ENCODE measurements around the gene SLC25A39. TPM values are rescaled to one million over a fixed set of nuclear protein-coding genes. Genes with fewer than 3 reads are reported as not detected.
"Not testable (repeated sequence)": the region's sequence is repeated elsewhere in the genome, so short reads cannot be mapped to it uniquely, and the experiment has no call there.

The SLC25A39 gene
- total RNA-seq, result 35.9 TPM
- 10 to 100 TPM; 53.5 to 87.7 (median 71.2) TPM for polyA plus RNA-seq (ENCODE audit: insufficient read depth in 1 of 8, insufficient read length in 8 of 8, low replicate concordance in 1 of 8)
- long read RNA-seq, donor 1, transcript SLC25A39-201 (12 exons, 1,607 nt), result major isoform, 5 of 7 reads
- long read RNA-seq, donor 1, partial matches to known transcripts, result 0 of 7 reads
- long read RNA-seq, donor 1, other reads (novel, unspliced or antisense), result 0 of 7 reads
- long read RNA-seq, donor 2, partial matches to known transcripts, result 0 of 3 reads
- long read RNA-seq, donor 2, other reads (novel, unspliced or antisense), result 0 of 3 reads
- long read RNA-seq, donor 3, transcript SLC25A39-201 (12 exons, 1,607 nt), result major isoform, 12 of 17 reads
- long read RNA-seq, donor 3, partial matches to known transcripts, result 0 of 17 reads
- long read RNA-seq, donor 3, other reads (novel, unspliced or antisense), result 0 of 17 reads
- long read RNA-seq, donor 4, transcript SLC25A39-201 (12 exons, 1,607 nt), result major isoform, 16 of 17 reads
- long read RNA-seq, donor 4, partial matches to known transcripts, result 0 of 17 reads
- long read RNA-seq, donor 4, other reads (novel, unspliced or antisense), result 0 of 17 reads
- long read RNA-seq, donor 5, transcript SLC25A39-202 (12 exons, 1,565 nt), result minor isoform, 9 of 39 reads
- long read RNA-seq, donor 5, transcript SLC25A39-201 (12 exons, 1,607 nt), result major isoform, 28 of 39 reads
- long read RNA-seq, donor 5, partial matches to known transcripts, result 0 of 39 reads
- long read RNA-seq, donor 5, other reads (novel, unspliced or antisense), result 0 of 39 reads
- long read RNA-seq, donor 6, transcript SLC25A39-202 (12 exons, 1,565 nt), result minor isoform, 8 of 47 reads
- long read RNA-seq, donor 6, transcript SLC25A39-201 (12 exons, 1,607 nt), result major isoform, 33 of 47 reads
- long read RNA-seq, donor 6, partial matches to known transcripts, result 0 of 47 reads
- long read RNA-seq, donor 6, other reads (novel, unspliced or antisense), result 0 of 47 reads
- long read RNA-seq, donor 7, transcript SLC25A39-201 (12 exons, 1,607 nt), result major isoform, 20 of 23 reads
- long read RNA-seq, donor 7, partial matches to known transcripts, result 0 of 23 reads
- long read RNA-seq, donor 7, other reads (novel, unspliced or antisense), result 0 of 23 reads
- long read RNA-seq, donor 8, partial matches to known transcripts, result 0 of 3 reads
- long read RNA-seq, donor 8, other reads (novel, unspliced or antisense), result 0 of 3 reads
- long read RNA-seq, donor 9, transcript SLC25A39-202 (12 exons, 1,565 nt), result minor isoform, 5 of 24 reads
- long read RNA-seq, donor 9, transcript SLC25A39-201 (12 exons, 1,607 nt), result major isoform, 16 of 24 reads
- long read RNA-seq, donor 9, partial matches to known transcripts, result 0 of 24 reads
- long read RNA-seq, donor 9, other reads (novel, unspliced or antisense), result 0 of 24 reads
- long read RNA-seq, donor 10, transcript SLC25A39-201 (12 exons, 1,607 nt), result major isoform, 19 of 23 reads
- long read RNA-seq, donor 10, partial matches to known transcripts, result 0 of 23 reads
- long read RNA-seq, donor 10, other reads (novel, unspliced or antisense), result 0 of 23 reads
- long read RNA-seq, donor 11, transcript SLC25A39-201 (12 exons, 1,607 nt), result major isoform, 16 of 23 reads
- long read RNA-seq, donor 11, partial matches to known transcripts, result 0 of 23 reads
- long read RNA-seq, donor 11, other reads (novel, unspliced or antisense), result 0 of 23 reads

GRCh38 chr17:44324571-44325275 lies at the start of gene SLC25A39:
Gene SLC25A39 (minus strand): TSS chr17:44324823. CDS start chr17:44323562, 1,261 bp downstream.
- Histone ChIP-seq H3K4me3 (ENCODE audit: low read length) (peak within 1 kb of the TSS; percentile 68), H3K9me3 (replicated peaks; ENCODE audit: control insufficient read depth, low read depth, low read length) (no peaks in the 10 kb centered on the region), H3K27me3 (ENCODE audit: control insufficient read depth, insufficient read depth, low read length) (no peaks in the 10 kb centered on the region), H3K36me3 (ENCODE audit: control insufficient read depth, insufficient read depth, low read length) (peaks cover 27% of the 10 kb centered on the region), H3K27ac (ENCODE audit: low read length) (peak within 1 kb of the TSS; percentile 94), H3K4me1 (ENCODE audit: control insufficient read depth, insufficient read depth, low read length) (peaks cover 29% of the 10 kb centered on the region)
- peak; percentile 97 for DNase-seq
- under 1% methylated on average over 85 of the region's 85 CpGs for WGBS (ENCODE audit: insufficient coverage)

GRCh38 chr17:44372036-44372435 lies 47.4 kb upstream of the SLC25A39 start:
- H3K4me1 ChIP-seq (ENCODE audit: control insufficient read depth, insufficient read depth, low read length), result peaks cover 15% of the 10 kb centered on the region
- no peak for DNase-seq
- WGBS (ENCODE audit: insufficient coverage), result 67% methylated on average over 7 of the region's 10 CpGs
- no peak overlapping the region for H3K4me3 ChIP-seq (ENCODE audit: low read length)
- peaks cover 33% of the 10 kb centered on the region for H3K27me3 ChIP-seq (ENCODE audit: control insufficient read depth, insufficient read depth, low read length)
- H3K27ac ChIP-seq (ENCODE audit: low read length), result no peak overlapping the region
- no peaks in the 10 kb centered on the region for H3K9me3 ChIP-seq (replicated peaks; ENCODE audit: control insufficient read depth, low read depth, low read length)
- H3K36me3 ChIP-seq (ENCODE audit: control insufficient read depth, insufficient read depth, low read length), result no peaks in the 10 kb centered on the region

GRCh38 chr17:44369414-44370023 lies 44.9 kb upstream of the SLC25A39 start:
- not testable (repeated sequence) for H3K4me3 ChIP-seq (ENCODE audit: low read length); H3K27ac ChIP-seq (ENCODE audit: low read length); DNase-seq; H3K9me3 ChIP-seq (replicated peaks; ENCODE audit: control insufficient read depth, low read depth, low read length); H3K4me1 ChIP-seq (ENCODE audit: control insufficient read depth, insufficient read depth, low read length); H3K36me3 ChIP-seq (ENCODE audit: control insufficient read depth, insufficient read depth, low read length)
- peaks cover 40% of the 10 kb centered on the region for H3K27me3 ChIP-seq (ENCODE audit: control insufficient read depth, insufficient read depth, low read length)
- 56% methylated on average over 3 of the region's 17 CpGs for WGBS (ENCODE audit: insufficient coverage)

GRCh38 chr17:44368391-44369243 lies 44.0 kb upstream of the SLC25A39 start:
- H3K4me3 ChIP-seq (ENCODE audit: low read length); H3K9me3 ChIP-seq (replicated peaks; ENCODE audit: control insufficient read depth, low read depth, low read length); H3K36me3 ChIP-seq (ENCODE audit: control insufficient read depth, insufficient read depth, low read length); H3K27ac ChIP-seq (ENCODE audit: low read length); DNase-seq; H3K4me1 ChIP-seq (ENCODE audit: control insufficient read depth, insufficient read depth, low read length): not testable (repeated sequence)
- WGBS (ENCODE audit: insufficient coverage), result 93% methylated on average over 28 of the region's 42 CpGs
- H3K27me3 ChIP-seq (ENCODE audit: control insufficient read depth, insufficient read depth, low read length), result peaks cover 38% of the 10 kb centered on the region

- no peak for DNase-seq
- 70% methylated on average over 5 of the region's 7 CpGs for WGBS (ENCODE audit: insufficient coverage)
- no peaks in the 10 kb centered on the region for H3K9me3 ChIP-seq (replicated peaks; ENCODE audit: control insufficient read depth, low read depth, low read length)
- no peak overlapping the region for H3K27ac ChIP-seq (ENCODE audit: low read length)
- H3K36me3 ChIP-seq (ENCODE audit: control insufficient read depth, insufficient read depth, low read length), result no peaks in the 10 kb centered on the region
- H3K27me3 ChIP-seq (ENCODE audit: control insufficient read depth, insufficient read depth, low read length), result peaks cover 38% of the 10 kb centered on the region
- peaks cover 9% of the 10 kb centered on the region for H3K4me1 ChIP-seq (ENCODE audit: control insufficient read depth, insufficient read depth, low read length)
- no peak overlapping the region for H3K4me3 ChIP-seq (ENCODE audit: low read length)
Observed at GRCh38 chr17:44367231-44367979, 42.8 kb upstream of the SLC25A39 start.

- not testable (repeated sequence) for H3K27ac ChIP-seq (ENCODE audit: low read length); H3K9me3 ChIP-seq (replicated peaks; ENCODE audit: control insufficient read depth, low read depth, low read length); DNase-seq; H3K4me3 ChIP-seq (ENCODE audit: low read length); H3K36me3 ChIP-seq (ENCODE audit: control insufficient read depth, insufficient read depth, low read length)
- 78% methylated on average over 2 of the region's 5 CpGs for WGBS (ENCODE audit: insufficient coverage)
- Histone ChIP-seq H3K4me1 (ENCODE audit: control insufficient read depth, insufficient read depth, low read length) (peaks cover 33% of the 10 kb centered on the region), H3K27me3 (ENCODE audit: control insufficient read depth, insufficient read depth, low read length) (peaks cover 25% of the 10 kb centered on the region)
Observed at GRCh38 chr17:44365051-44365450, 40.4 kb upstream of the SLC25A39 start.

GRCh38 chr17:44363613-44364159 lies 39.1 kb upstream of the SLC25A39 start, which contains the start of gene FAM171A2:
Gene FAM171A2 (minus strand): TSS chr17:44363853. CDS start chr17:44363714, 139 bp downstream.
- no peaks in the 10 kb centered on the region for H3K9me3 ChIP-seq (replicated peaks; ENCODE audit: control insufficient read depth, low read depth, low read length)
- under 1% methylated on average over 51 of the region's 63 CpGs for WGBS (ENCODE audit: insufficient coverage)
- peak; percentile 79 for DNase-seq
- peaks cover 21% of the 10 kb centered on the region for H3K27me3 ChIP-seq (ENCODE audit: control insufficient read depth, insufficient read depth, low read length)
- H3K36me3 ChIP-seq (ENCODE audit: control insufficient read depth, insufficient read depth, low read length), result peaks cover 2% of the 10 kb centered on the region
- peaks cover 41% of the 10 kb centered on the region for H3K4me1 ChIP-seq (ENCODE audit: control insufficient read depth, insufficient read depth, low read length)
- peak within 1 kb of the TSS; percentile 89 for H3K27ac ChIP-seq (ENCODE audit: low read length)
- H3K4me3 ChIP-seq (ENCODE audit: low read length), result peak within 1 kb of the TSS; percentile 82
